Panc1 (cell line): ENCODE measurements around the gene CIB4. TPM values are rescaled to one million over a fixed set of nuclear protein-coding genes. Genes with fewer than 3 reads are reported as not detected.

Experiments
- ATAC-seq: fragments of 200-7000 bp; cut with Tn5 transposase; 2 replicates; pipeline ENCODE4 v1.9.1; 2020; ENCODE audit warnings: mild to moderate bottlenecking, moderate library complexity
- BruUV-seq: library from RNA; stranded (reverse); fragments of 400-500 nt; replicated peaks from 2 replicates; lab custom pipeline; 2021; lab: Mats Ljungman, UMichigan
- CTCF ChIA-PET: fragments of 300-600 bp; sonication (Branson Sonifier 250); formaldehyde crosslinking; loops from one replicate; lab custom pipeline; 2022; ENCODE audit warnings: antibody characterized with exemption; lab: Charles Lee
- POLR2A ChIA-PET: fragments of 300-600 bp; sonication (Branson Sonifier 250); formaldehyde crosslinking; loops from one replicate; lab custom pipeline; 2022; ENCODE audit warnings: antibody characterized with exemption; lab: Charles Lee
- DNase-seq: peaks from one replicate; pipeline ENCODE4 v3.0.0-alpha.2; 2010; ENCODE audit warnings: low read depth, low spot score
- H3K27ac ChIP-seq: 2 replicates; pipeline ENCODE4 v1.5.1; 2011; ENCODE audit warnings: mild to moderate bottlenecking, low read length, inconsistent platforms
- H3K27me3 ChIP-seq: fragments of 200-500 bp; sonication (Bioruptor generic); 2 replicates; pipeline ENCODE4 v1.6.0; 2014; ENCODE audit warnings: low read length, inconsistent platforms; ENCODE audit not compliant: control insufficient read depth, insufficient read depth
- H3K36me3 ChIP-seq: fragments of 200-500 bp; sonication (Bioruptor generic); 2 replicates; pipeline ENCODE4 v1.5.1; 2014; ENCODE audit warnings: inconsistent platforms, mild to moderate bottlenecking, low read length, moderate library complexity; ENCODE audit not compliant: control insufficient read depth, insufficient read depth
- H3K4me1 ChIP-seq: 2 replicates; pipeline ENCODE4 v1.5.1; 2011; ENCODE audit warnings: inconsistent platforms, mild to moderate bottlenecking, low read length, moderate library complexity; ENCODE audit not compliant: control insufficient read depth, insufficient read depth
- H3K4me3 ChIP-seq, 2 experiments: 2 replicates each; pipeline ENCODE4 v1.5.1; 2011 to 2012; ENCODE audit warnings: low read depth in 2 of 2, low read length in 2 of 2, mild to moderate bottlenecking in 2 of 2, inconsistent platforms in 1 of 2, moderate library complexity in 1 of 2
- H3K9me3 ChIP-seq: fragments of 200-500 bp; sonication (Bioruptor generic); 2 replicates; pipeline ENCODE4 v1.5.1; 2014; ENCODE audit warnings: low read depth, mild to moderate bottlenecking, inconsistent platforms, low read length, moderate library complexity; ENCODE audit not compliant: control insufficient read depth, insufficient read depth
- POLR2AphosphoS5 ChIP-seq: IDR thresholded peaks from 2 replicates; pipeline ENCODE4 v1.6.1; 2012; ENCODE audit warnings: mild to moderate bottlenecking, low read depth, low read length, moderate library complexity
- SIN3A ChIP-seq: IDR thresholded peaks from 2 replicates; pipeline ENCODE4 v1.6.1; 2012; ENCODE audit warnings: low read depth, mild to moderate bottlenecking, low read length, moderate library complexity, borderline replicate concordance; ENCODE audit not compliant: insufficient read depth
- TCF7L2 ChIP-seq: IDR thresholded peaks from 2 replicates; pipeline ENCODE4 v1.6.1; 2011; ENCODE audit warnings: mild to moderate bottlenecking, low read depth, low read length, inconsistent platforms
- in situ Hi-C: cut with HindIII; loops from 2 replicates; pipeline ENCODE4 v1.10.0; 2016; ENCODE audit warnings: low sequenced_read_pairs, low pct_unique_long_range_greater_than_20kb
- intact Hi-C: fragments of 100-400 bp; cut with micrococcal nuclease; formaldehyde crosslinking; loops from one replicate; pipeline ENCODE4 v1.10.0; 2022; ENCODE audit not compliant: unreplicated experiment
- total RNA-seq: library from RNA; stranded (reverse); gene quantifications from one replicate; pipeline ENCODE4 v1.2.1, GENCODE V29; 2021; ENCODE audit not compliant: unreplicated experiment
- TF ChIP-seq, protein P1 (sequence below): fragments of 450-650 bp; IDR thresholded peaks from 2 replicates; pipeline ENCODE4 v1.5.1; 2017; ENCODE audit warnings: mild to moderate bottlenecking
- TF ChIP-seq, protein P2 (sequence below), 2 experiments: IDR thresholded peaks; 2 replicates each; pipeline ENCODE4 v1.6.1; 2011 to 2012; ENCODE audit warnings: low read depth in 2 of 2, control low read depth in 1 of 2, low read length in 1 of 2, mild to moderate bottlenecking in 1 of 2, moderate library complexity in 1 of 2; ENCODE audit not compliant: insufficient read depth in 1 of 2

The CIB4 gene
- total RNA-seq, 1 experiment from 2014 or later = 0.33 TPM

DNA sequence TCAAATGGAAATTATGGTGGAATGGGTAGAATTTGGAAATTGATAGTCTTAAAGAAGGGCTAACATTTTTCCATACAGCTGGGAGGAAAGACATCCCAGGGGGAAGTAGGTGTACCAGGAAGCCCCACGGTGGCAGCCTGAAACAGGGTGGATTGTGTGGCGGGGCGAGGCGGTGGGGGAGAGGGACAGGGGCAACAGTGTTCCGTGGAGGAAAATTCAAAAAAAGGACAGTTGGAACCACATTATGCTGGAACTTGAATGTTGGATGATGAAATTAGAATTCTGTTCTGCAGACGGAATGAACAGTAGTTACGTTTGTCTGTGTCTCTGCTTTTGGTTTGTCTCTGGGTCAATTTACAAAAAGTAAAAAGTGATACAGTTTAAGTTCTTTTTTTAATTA lies 10.6 kb upstream of the CIB4 start:
- DNase-seq (no peak), ATAC-seq (no peak)
- Histone ChIP-seq H3K36me3 (no peaks in the 10 kb centered on the region), H3K4me3 (no peak overlapping the region), H3K27me3 (no peaks in the 10 kb centered on the region; the same call in none of the 2 replicates), H3K4me1 (no peaks in the 10 kb centered on the region), H3K27ac (no peak overlapping the region), H3K9me3 (no peaks in the 10 kb centered on the region)
- ChIA-PET CTCF (no interaction called here), POLR2A (interaction anchor here (0.7 kb wide), 1 partner anchor 23 kb away, joined by 5 read pairs; no protein-coding TSS in a partner anchor)
- TF ChIP-seq SIN3A = no peak
- TF ChIP-seq TCF7L2 = no peak
- TF ChIP-seq, protein P1, sequence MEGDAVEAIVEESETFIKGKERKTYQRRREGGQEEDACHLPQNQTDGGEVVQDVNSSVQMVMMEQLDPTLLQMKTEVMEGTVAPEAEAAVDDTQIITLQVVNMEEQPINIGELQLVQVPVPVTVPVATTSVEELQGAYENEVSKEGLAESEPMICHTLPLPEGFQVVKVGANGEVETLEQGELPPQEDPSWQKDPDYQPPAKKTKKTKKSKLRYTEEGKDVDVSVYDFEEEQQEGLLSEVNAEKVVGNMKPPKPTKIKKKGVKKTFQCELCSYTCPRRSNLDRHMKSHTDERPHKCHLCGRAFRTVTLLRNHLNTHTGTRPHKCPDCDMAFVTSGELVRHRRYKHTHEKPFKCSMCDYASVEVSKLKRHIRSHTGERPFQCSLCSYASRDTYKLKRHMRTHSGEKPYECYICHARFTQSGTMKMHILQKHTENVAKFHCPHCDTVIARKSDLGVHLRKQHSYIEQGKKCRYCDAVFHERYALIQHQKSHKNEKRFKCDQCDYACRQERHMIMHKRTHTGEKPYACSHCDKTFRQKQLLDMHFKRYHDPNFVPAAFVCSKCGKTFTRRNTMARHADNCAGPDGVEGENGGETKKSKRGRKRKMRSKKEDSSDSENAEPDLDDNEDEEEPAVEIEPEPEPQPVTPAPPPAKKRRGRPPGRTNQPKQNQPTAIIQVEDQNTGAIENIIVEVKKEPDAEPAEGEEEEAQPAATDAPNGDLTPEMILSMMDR = no peak
- TF ChIP-seq, protein P2, sequence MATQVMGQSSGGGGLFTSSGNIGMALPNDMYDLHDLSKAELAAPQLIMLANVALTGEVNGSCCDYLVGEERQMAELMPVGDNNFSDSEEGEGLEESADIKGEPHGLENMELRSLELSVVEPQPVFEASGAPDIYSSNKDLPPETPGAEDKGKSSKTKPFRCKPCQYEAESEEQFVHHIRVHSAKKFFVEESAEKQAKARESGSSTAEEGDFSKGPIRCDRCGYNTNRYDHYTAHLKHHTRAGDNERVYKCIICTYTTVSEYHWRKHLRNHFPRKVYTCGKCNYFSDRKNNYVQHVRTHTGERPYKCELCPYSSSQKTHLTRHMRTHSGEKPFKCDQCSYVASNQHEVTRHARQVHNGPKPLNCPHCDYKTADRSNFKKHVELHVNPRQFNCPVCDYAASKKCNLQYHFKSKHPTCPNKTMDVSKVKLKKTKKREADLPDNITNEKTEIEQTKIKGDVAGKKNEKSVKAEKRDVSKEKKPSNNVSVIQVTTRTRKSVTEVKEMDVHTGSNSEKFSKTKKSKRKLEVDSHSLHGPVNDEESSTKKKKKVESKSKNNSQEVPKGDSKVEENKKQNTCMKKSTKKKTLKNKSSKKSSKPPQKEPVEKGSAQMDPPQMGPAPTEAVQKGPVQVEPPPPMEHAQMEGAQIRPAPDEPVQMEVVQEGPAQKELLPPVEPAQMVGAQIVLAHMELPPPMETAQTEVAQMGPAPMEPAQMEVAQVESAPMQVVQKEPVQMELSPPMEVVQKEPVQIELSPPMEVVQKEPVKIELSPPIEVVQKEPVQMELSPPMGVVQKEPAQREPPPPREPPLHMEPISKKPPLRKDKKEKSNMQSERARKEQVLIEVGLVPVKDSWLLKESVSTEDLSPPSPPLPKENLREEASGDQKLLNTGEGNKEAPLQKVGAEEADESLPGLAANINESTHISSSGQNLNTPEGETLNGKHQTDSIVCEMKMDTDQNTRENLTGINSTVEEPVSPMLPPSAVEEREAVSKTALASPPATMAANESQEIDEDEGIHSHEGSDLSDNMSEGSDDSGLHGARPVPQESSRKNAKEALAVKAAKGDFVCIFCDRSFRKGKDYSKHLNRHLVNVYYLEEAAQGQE (IDR thresholded peaks at IDR 0.05; ENCODE audit: insufficient read depth in 1 of 2, low read depth in 2 of 2, low read length in 1 of 2) = no peak
- no peak for TF ChIP-seq POLR2AphosphoS5
- intact Hi-C loops = no loop called here
- in situ Hi-C loops = no loop called here
- no TSS peak for BruUV-seq

- DNase-seq = no peak
- Histone ChIP-seq H3K4me1 (no peaks in the 10 kb centered on the region), H3K36me3 (no peaks in the 10 kb centered on the region), H3K4me3 (no peak overlapping the region), H3K27ac (no peak overlapping the region), H3K27me3 (no peaks in the 10 kb centered on the region; the same call in none of the 2 replicates), H3K9me3 (no peaks in the 10 kb centered on the region)
- intact Hi-C loops (no loop called here), in situ Hi-C loops (no loop called here)
- CTCF ChIA-PET = no interaction called here
- BruUV-seq = no TSS peak
- TF ChIP-seq, protein P2 (IDR thresholded peaks at IDR 0.05; ENCODE audit: insufficient read depth in 1 of 2, low read depth in 2 of 2, low read length in 1 of 2) = no peak
- no peak for TF ChIP-seq SIN3A
- TF ChIP-seq POLR2AphosphoS5 = no peak
- TF ChIP-seq TCF7L2 = no peak
- TF ChIP-seq, protein P1 = no peak
- no peak for ATAC-seq
- POLR2A ChIA-PET = interaction anchor here (0.6 kb wide), 1 partner anchor 32 kb away, joined by 3 read pairs; no protein-coding TSS in a partner anchor
Observed at GRCh38 chr2:26651470-26651771, 10.3 kb upstream of the CIB4 start.
